ENCODE data around the gene ZBTB8B.
A peak's percentile ranks its signal among the peaks of the same experiment; 100 is the strongest.
"Not testable (repeated sequence)": the region's sequence is repeated elsewhere in the genome, so short reads cannot be mapped to it uniquely, and the experiment has no call there.

ZBTB8B gene

GRCh38 chr1:32464716-32465577, at the start of gene ZBTB8B:
Gene ZBTB8B (plus strand): TSS chr1:32465072. CDS start chr1:32470625, 5,553 bp downstream.
- peak; percentile 84 for DNase-seq

GRCh38 chr1:32421775-32422174, 43.1 kb upstream of the ZBTB8B start:
- no peak for DNase-seq

GRCh38 chr1:32426489-32427255, 38.2 kb upstream of the ZBTB8B start:
- DNase-seq = peak; percentile 18

GRCh38 chr1:32427264-32427963, 37.5 kb upstream of the ZBTB8B start:
- no peak for DNase-seq

GRCh38 chr1:32431736-32432400, 33.0 kb upstream of the ZBTB8B start:
- no peak for DNase-seq

GRCh38 chr1:32438136-32438535, 26.7 kb upstream of the ZBTB8B start:
- DNase-seq = no peak

- not testable (repeated sequence) for DNase-seq
Measured at GRCh38 chr1:32438777-32439176, 26.1 kb upstream of the ZBTB8B start.

GRCh38 chr1:32441467-32441866, 23.4 kb upstream of the ZBTB8B start:
- DNase-seq = not testable (repeated sequence)

GRCh38 chr1:32447469-32448185, 17.2 kb upstream of the ZBTB8B start:
- DNase-seq = no peak

GRCh38 chr1:32448186-32448772, 16.6 kb upstream of the ZBTB8B start:
- peak; percentile 23 for DNase-seq

- DNase-seq = no peak
Measured at GRCh38 chr1:32448773-32449456, 16.0 kb upstream of the ZBTB8B start.

- DNase-seq = not testable (repeated sequence)
Measured at GRCh38 chr1:32449457-32449831, 15.4 kb upstream of the ZBTB8B start.

GRCh38 chr1:32454726-32455125, 10.1 kb upstream of the ZBTB8B start:
- DNase-seq = peak; percentile 37

GRCh38 chr1:32455958-32456357, 8.9 kb upstream of the ZBTB8B start:
- DNase-seq = no peak

- not testable (repeated sequence) for DNase-seq
Measured at GRCh38 chr1:32458798-32459197, 6.1 kb upstream of the ZBTB8B start.

GRCh38 chr1:32462977-32463376, 1.9 kb upstream of the ZBTB8B start:
- not testable (repeated sequence) for DNase-seq

- peak; percentile 22 for DNase-seq
Measured at GRCh38 chr1:32464191-32464715, 619 bp upstream of the ZBTB8B start.

- DNase-seq = no peak
Measured at GRCh38 chr1:32465578-32465933, 684 bp downstream of the ZBTB8B start.

- no peak for DNase-seq
Measured at GRCh38 chr1:32466761-32467160, 1.9 kb downstream of the ZBTB8B start.

- DNase-seq = no peak
Measured at GRCh38 chr1:32468791-32469190, 3.9 kb downstream of the ZBTB8B start.

- DNase-seq = no peak
Measured at GRCh38 chr1:32470431-32470830, 5.6 kb downstream of the ZBTB8B start.

Measured in NCI-H748 treated with DMSO at 0.1 percent for 48 hours (cell line).